Mammary epithelial cell (primary cell): ENCODE results near the gene EEFSEC.

ENCODE experiments used
- EZH2 ChIP-seq: IDR thresholded peaks from 2 replicates; pipeline ENCODE4 v1.6.1; 2012; ENCODE audit warnings: low read length, inconsistent platforms, borderline replicate concordance
- TF ChIP-seq, protein P1 (sequence below), 2 donors: IDR thresholded peaks in 1 of 2; conservative IDR thresholded peaks in 1 of 2; 2 replicates each; pipeline ENCODE4 v1.5.1; 2011 to 2012; ENCODE audit warnings: inconsistent platforms in 2 of 2, low read length in 2 of 2, mild to moderate bottlenecking in 2 of 2, control low read depth in 1 of 2, low read depth in 1 of 2; ENCODE audit not compliant: insufficient read depth in 1 of 2; ENCODE audit errors: extremely low read depth in 1 of 2

DNA sequence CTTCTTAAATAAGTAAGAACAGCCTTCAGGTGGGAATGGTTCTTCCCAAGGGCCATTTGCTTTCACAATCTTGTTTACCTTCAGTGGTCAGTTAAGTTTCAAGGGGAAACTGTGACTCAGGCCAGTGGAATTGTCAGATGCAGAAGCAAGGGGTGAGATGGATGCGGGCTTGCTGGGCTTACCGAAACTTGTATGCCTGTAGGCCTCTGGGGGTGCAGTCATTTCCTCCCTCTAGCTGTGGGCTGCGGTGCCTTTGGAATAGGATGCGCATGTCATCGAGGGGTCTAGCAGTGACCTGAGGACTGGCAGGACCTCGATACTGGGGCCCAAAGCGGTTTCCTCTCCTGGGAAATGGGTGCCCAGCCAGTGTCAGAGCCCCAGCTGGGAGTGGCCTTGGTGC, 121.6 kb downstream of the EEFSEC start:
- TF ChIP-seq, protein P1, sequence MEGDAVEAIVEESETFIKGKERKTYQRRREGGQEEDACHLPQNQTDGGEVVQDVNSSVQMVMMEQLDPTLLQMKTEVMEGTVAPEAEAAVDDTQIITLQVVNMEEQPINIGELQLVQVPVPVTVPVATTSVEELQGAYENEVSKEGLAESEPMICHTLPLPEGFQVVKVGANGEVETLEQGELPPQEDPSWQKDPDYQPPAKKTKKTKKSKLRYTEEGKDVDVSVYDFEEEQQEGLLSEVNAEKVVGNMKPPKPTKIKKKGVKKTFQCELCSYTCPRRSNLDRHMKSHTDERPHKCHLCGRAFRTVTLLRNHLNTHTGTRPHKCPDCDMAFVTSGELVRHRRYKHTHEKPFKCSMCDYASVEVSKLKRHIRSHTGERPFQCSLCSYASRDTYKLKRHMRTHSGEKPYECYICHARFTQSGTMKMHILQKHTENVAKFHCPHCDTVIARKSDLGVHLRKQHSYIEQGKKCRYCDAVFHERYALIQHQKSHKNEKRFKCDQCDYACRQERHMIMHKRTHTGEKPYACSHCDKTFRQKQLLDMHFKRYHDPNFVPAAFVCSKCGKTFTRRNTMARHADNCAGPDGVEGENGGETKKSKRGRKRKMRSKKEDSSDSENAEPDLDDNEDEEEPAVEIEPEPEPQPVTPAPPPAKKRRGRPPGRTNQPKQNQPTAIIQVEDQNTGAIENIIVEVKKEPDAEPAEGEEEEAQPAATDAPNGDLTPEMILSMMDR (conservative IDR thresholded peaks at IDR 0.05 in 1 of 2, IDR thresholded peaks at IDR 0.05 in 1 of 2; ENCODE audit: extremely low read depth in 1 of 2, insufficient read depth in 1 of 2, low read depth in 1 of 2, low read length in 2 of 2) = no peak
- TF ChIP-seq EZH2 = no peak
